ACHN (cell line): ENCODE results near the gene OTUD6A.

Experiments used
- DNase-seq: peaks from one replicate; pipeline ENCODE4 v3.0.0-alpha.2; 2015
- in situ Hi-C: cut with HindIII; loops from 2 replicates; pipeline ENCODE4 v1.10.0; 2017; ENCODE audit warnings: low sequenced_read_pairs, low pct_ligation_motif_present, low pct_unique_long_range_greater_than_20kb

The OTUD6A gene

DNA sequence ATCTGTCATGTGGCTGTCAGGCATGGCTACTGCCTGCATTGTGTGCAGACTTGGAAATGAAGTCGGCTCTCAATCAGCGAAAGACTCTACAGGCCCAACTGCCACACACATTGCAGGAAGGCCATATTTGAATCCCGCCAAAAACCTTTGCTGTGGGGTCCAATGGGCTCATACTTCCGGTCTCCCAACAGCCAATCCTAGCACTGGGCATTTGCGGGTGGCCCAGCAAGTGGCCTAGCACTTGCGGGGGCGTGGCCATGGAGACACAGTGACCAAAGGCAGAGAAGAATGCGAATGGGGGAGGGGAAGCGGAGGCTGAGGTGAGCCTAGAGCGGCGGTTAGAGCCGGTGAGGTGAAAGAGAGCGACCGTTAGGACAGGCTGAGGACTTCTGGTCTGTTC is at the start of gene OTUD6A:
OTUD6A (plus strand) TSS at position 382 of the 400 bp plus-strand sequence. CDS start 68 bp downstream, outside the sequence.
- in situ Hi-C loops: no loop called here
- no peak for DNase-seq

DNA sequence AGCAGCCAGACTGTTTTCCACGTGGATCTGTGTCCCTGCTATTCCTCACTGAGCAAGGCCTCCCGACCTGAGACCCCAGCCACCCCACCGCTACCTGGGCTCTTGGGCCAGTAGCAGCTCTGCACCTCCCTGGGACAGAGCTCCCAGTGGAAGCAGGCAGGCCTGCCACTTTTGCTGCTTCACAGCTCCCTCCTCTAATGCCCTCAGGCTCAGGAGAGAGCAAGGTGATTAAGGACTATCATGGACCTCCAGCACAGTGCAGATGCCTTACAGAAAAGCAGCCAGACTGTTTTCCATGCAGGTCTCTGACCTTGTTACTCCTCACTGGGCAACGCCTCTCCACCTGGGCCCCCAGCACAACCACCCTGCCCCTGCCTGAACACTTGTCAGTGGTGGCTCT is 49.5 kb upstream of the OTUD6A start:
- in situ Hi-C loops: no loop called here
- DNase-seq: no peak

- in situ Hi-C loops: no loop called here
- no peak for DNase-seq
Measured at GRCh38 chrX:70013466-70014381, 48.5 kb upstream of the OTUD6A start.

- no peak for DNase-seq
- in situ Hi-C loops: no loop called here
Measured at GRCh38 chrX:70016513-70016912, 45.7 kb upstream of the OTUD6A start.

GRCh38 chrX:70022616-70023015 is 39.6 kb upstream of the OTUD6A start:
- no peak for DNase-seq
- in situ Hi-C loops: no loop called here

- DNase-seq: no peak
- in situ Hi-C loops: no loop called here
Measured at GRCh38 chrX:70025464-70025863, 36.8 kb upstream of the OTUD6A start.

DNA sequence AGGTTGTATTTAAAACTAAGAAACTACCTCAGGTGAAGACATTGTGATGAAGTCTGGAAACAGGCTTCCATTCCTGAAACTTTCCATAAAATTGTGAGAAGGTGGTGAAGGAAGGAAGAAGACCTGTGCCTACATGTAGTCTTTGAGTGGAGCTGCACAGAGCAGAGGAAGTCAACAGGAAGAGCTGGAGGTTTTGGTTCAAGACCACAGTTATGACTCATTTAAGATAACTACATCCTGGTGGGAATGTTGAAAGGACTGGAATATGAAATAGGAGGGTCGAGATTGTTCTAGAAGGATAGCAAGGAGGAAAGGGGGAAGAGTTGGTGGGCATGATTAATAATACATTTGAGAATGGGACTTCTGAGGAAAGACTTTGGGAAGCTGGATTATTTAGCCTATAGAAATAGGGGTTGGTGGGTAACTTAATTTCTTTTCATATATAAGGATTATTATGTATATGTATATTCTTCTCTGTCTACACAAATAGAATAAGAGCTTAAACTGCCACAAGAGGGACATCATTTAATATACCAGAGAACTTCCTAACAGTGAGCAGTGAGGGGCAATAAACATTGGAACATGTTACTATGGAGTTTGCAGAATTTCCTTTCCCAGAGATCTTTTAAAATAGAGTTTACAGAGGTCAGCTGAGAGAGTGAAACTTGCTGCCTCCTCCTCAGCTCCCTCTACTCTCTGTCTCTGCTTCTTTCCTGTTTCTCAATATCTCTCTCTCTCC is 36.0 kb upstream of the OTUD6A start:
- in situ Hi-C loops: no loop called here
- no peak for DNase-seq

- in situ Hi-C loops: no loop called here
- no peak for DNase-seq
Measured at GRCh38 chrX:70026851-70027200, 35.4 kb upstream of the OTUD6A start.

- DNase-seq: no peak
Measured at GRCh38 chrX:70029863-70030262, 32.4 kb upstream of the OTUD6A start.

GRCh38 chrX:70030301-70030767 is 31.9 kb upstream of the OTUD6A start:
- in situ Hi-C loops: no loop called here
- peak; percentile 39 for DNase-seq

More at GRCh38 chrX:70029863-70030262, 32.4 kb upstream of the OTUD6A start:
- in situ Hi-C loops: no loop called here

DNA sequence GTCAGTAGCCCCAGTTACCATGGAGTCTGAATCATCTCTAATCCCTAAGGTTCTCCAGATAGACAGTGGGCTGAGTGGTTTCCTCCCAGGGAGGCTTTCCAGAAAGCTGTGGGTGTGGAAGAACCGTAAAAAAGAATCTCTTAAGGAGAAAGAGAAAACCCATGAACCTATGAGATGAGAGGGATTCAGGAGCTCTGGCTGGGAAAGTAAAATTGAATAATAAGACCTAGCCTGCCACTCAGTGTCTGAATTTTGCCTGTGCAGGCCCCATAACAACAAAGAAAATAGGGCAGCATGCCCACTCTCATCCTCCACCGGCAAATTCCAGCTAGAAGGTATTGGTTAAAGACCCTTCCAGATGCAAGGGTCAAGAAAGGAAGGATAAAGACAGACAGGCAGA is 29.5 kb upstream of the OTUD6A start:
- DNase-seq: no peak
- in situ Hi-C loops: no loop called here

GRCh38 chrX:70033348-70034051 is 28.8 kb upstream of the OTUD6A start:
- in situ Hi-C loops: no loop called here

DNA sequence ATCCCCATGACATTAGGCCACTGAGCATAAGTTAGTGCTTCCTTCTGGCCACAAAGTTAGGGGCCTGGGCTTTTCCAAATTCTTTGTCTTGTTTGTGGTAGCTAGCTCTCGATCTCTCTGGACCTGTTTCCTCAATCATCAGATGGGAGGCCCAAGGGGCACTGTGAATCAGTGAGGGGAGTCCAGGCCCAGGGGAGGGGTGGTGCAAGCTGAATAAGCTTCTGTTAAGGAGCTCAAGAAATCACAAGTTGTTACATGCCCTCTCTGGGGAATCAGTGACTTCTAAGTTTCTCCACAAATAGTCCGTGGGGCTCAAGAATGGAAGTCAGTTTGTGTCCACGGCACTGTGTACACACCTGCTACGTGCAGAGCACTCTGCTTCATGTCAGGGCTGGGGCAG is 27.6 kb upstream of the OTUD6A start:
- in situ Hi-C loops: no loop called here
- DNase-seq: no peak

More at GRCh38 chrX:70033348-70034051, 28.8 kb upstream of the OTUD6A start:
- peak; percentile 37 for DNase-seq

DNA sequence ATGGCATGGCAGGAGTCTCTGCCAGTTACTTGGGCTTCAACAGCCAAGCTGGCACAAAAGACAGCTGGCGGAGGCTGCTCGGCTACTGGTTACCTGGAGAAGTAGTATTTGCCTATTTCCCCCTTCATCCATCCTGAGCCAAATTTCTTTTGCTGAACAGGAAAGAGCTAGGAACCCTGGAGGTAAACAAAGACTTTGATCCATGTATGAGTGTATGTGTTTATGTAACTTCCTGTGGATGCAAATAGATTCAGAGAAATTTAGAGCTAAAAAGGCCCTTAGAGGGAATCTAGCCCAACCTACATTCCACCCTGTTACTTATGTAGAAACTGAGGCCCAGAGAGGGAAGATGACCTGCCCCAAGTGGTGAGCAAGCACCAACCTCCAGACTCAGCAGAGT is 23.7 kb upstream of the OTUD6A start:
- in situ Hi-C loops: no loop called here

GRCh38 chrX:70038951-70039350 is 23.3 kb upstream of the OTUD6A start:
- DNase-seq: no peak
- in situ Hi-C loops: no loop called here

More for the DNA sequence above, 23.7 kb upstream of the OTUD6A start:
- DNase-seq: no peak

DNA sequence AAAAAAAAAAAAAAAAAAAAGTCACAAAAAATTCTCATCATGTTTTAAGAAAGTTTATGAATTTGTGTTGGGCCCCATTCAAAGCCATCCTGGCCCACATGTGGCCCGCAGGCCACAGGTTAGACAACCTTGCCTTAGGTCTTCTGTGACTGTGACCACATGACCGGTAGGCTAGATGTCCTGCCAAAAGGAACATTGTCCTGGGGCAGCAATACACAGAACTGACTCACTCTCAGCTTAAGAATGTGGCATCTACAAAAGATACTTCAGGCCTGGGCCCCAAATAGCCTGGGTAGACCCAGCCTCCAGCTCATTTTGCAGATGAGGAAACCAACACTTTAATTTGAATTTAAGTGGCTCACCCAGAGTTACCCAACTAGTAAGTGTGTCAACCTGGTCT is 22.5 kb upstream of the OTUD6A start:
- in situ Hi-C loops: no loop called here
- DNase-seq: no peak

- DNase-seq: no peak
- in situ Hi-C loops: no loop called here
Measured at GRCh38 chrX:70041993-70042392, 20.3 kb upstream of the OTUD6A start.

DNA sequence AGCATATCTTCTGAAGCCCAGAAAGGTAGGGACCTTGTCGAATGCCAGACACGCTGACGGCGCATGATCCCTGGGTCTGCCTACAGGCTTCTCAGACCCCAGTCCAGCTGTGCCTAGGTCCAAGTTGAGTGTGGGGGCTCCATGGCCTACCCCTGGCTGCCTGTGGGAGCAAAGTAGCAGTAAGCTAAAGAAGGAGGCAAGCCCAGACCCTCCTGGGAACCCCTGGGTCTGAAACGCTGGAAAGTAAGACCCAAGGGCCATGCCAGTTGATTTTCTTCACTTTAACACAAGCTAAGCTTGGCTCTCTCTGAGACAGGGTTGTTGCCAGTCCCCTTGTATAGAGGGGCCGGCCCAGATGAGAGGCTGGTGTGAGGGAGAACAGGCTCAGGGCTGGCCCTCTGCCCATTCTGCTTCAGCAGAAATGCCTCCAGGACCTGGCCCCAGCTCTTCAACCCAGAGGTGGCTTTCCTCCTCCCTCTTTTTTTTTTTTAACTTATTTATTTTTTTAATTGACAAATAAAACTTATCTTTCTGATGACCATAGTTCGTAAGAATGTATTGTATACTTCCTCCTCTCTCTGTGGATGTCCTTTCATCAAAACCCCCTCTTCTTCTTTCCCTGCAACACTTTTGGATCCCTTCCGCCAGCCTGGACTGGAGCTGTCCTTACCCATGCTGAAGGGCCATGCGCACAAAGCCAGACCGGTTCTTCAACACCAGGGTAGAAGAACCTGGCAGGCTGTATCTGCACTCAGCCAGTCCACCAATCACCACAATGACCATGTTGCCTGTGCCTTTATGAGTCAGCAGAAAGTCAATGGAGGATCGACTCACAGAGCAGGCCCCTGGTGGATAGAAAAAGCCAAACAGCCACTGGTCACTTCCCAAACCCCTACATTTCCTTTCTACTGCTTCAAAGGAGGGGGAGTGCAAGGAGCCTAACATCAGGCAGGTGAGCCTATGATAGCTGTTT is 19.6 kb upstream of the OTUD6A start:
- in situ Hi-C loops: no loop called here
- DNase-seq: no peak
